ENCODE results near the gene PHF20.

- TF ChIP-seq POLR2A (IDR thresholded peaks at IDR 0.05) (no peak), CTCF (IDR thresholded peaks at IDR 0.05) (no peak)
Observed at GRCh38 chr20:35820715-35821114, 48.9 kb downstream of the PHF20 start.

All from lower leg skin (tissue), 3 donors.